Measurements from ENCODE around the gene DCTN3. TPM values are rescaled to one million over a fixed set of nuclear protein-coding genes. Genes with fewer than 3 reads are reported as not detected.
A peak's percentile ranks its signal among the peaks of the same experiment; 100 is the strongest.
"Not testable (repeated sequence)": the region's sequence is repeated elsewhere in the genome, so short reads cannot be mapped to it uniquely, and the experiment has no call there.

The DCTN3 gene
- total RNA-seq, 3 donors from 2014 or later: 84.0 to 114 (median 113) TPM

DNA sequence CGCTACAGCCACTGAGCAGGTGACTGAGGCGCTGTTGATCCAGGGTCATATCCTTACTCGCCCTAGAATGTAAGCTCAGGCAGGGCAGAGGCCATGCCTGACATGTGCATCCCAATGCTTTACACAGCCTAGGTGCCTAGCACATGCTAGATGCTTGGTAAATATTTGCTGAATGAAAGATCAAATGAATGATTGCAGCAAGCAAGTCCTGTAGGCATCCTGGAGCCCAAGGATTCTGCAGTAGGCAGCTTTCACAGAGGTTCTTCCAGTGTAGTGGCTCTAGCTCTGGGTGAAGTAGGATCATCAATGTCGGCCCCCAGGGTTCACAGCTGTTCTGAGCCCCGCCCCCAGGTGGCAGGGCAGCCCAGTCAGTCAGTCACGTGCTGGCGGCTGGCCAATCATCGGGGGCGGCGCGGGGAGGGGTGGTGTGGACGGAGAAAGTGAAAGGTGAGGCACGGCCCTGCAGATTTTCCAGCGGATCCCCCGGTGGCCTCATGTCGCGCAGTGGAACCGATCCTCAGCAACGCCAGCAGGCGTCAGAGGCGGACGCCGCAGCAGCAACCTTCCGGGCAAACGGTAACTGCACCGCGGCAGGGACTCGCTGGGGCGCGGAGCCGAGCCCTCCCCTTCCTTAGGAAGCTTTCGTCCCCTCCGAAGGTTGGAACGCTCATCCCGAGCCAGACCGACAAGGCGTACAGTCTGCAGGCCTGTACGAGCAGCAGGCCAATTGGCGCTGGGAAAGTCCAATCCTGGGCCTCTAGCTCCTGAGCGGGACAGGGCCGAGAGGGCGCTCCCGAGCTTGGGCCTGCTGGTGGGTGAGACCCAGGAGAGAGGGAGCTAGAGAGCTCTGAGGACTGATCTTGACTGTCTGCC, 26.2 kb upstream of the DCTN3 start, which contains the start of gene GALT:
Gene GALT, plus strand, starts transcription at position 465 of the 873 bp plus-strand sequence. Its CDS starts 30 bp downstream, at position 495.
- intact Hi-C loops (cut with DNase I; ENCODE audit: low total_unique reads): no loop called here
- H3K36me3 ChIP-seq: no peaks in the 10 kb centered on the region
- TF ChIP-seq POLR2A (IDR thresholded peaks at IDR 0.05) (no peak), POLR2AphosphoS5 (IDR thresholded peaks at IDR 0.05) (peak; percentile 45 to 50 (median 47))
- TF ChIP-seq, protein P1, sequence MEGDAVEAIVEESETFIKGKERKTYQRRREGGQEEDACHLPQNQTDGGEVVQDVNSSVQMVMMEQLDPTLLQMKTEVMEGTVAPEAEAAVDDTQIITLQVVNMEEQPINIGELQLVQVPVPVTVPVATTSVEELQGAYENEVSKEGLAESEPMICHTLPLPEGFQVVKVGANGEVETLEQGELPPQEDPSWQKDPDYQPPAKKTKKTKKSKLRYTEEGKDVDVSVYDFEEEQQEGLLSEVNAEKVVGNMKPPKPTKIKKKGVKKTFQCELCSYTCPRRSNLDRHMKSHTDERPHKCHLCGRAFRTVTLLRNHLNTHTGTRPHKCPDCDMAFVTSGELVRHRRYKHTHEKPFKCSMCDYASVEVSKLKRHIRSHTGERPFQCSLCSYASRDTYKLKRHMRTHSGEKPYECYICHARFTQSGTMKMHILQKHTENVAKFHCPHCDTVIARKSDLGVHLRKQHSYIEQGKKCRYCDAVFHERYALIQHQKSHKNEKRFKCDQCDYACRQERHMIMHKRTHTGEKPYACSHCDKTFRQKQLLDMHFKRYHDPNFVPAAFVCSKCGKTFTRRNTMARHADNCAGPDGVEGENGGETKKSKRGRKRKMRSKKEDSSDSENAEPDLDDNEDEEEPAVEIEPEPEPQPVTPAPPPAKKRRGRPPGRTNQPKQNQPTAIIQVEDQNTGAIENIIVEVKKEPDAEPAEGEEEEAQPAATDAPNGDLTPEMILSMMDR (IDR thresholded peaks at IDR 0.05): peak; percentile 10 to 51 (median 28)
- H3K27me3 ChIP-seq: no peaks in the 10 kb centered on the region
- no peaks in the 10 kb centered on the region for H3K9me3 ChIP-seq
- peak; percentile 91 to 92 for DNase-seq (ENCODE audit: low spot score in 2 of 2)
- H3K4me1 ChIP-seq: peaks cover 4 to 10% of the 10 kb centered on the region in 2 donors
- H3K27ac ChIP-seq: peak within 1 kb of the TSS; percentile 84 to 89
- peak within 1 kb of the TSS; percentile 71 to 78 (median 78) for H3K4me3 ChIP-seq

DNA sequence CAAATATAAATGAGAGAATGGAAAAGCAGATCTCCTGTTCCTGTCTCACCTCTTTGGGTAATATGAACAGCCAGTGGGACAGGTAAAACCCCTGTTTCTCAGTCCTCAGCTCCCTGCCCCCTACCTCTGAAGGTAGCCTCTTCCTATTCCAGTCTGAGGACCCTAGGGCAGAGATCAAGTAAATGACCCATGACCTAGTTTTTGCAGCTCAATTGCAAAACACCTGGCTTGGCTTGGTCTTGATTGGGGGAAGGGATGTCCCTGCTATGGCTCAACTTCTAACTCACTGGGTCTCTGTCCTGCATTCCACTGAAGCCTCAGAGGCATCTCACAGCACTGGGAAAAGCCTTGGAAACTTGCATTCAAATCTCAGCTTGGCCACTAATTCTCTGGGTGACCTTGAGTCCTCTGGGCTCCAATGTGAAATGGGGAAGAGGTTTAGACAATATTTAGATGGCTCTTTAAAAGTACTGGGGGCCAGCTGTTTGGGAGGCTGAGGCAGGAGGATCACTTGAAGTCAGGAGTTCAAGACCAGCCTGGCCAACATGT, 24.5 kb upstream of the DCTN3 start:
- Histone ChIP-seq H3K9me3 (no peaks in the 10 kb centered on the region), H3K27ac (no peak overlapping the region), H3K27me3 (no peaks in the 10 kb centered on the region), H3K4me3 (no peak overlapping the region), H3K36me3 (no peaks in the 10 kb centered on the region), H3K4me1 (peaks cover 4 to 10% of the 10 kb centered on the region in 2 donors)
- TF ChIP-seq POLR2AphosphoS5 (IDR thresholded peaks at IDR 0.05) (no peak), POLR2A (IDR thresholded peaks at IDR 0.05) (no peak)
- TF ChIP-seq, protein P1 (IDR thresholded peaks at IDR 0.05): no peak
- no peak for DNase-seq (ENCODE audit: low spot score in 2 of 2)
- intact Hi-C loops (cut with DNase I; ENCODE audit: low total_unique reads): no loop called here

DNA sequence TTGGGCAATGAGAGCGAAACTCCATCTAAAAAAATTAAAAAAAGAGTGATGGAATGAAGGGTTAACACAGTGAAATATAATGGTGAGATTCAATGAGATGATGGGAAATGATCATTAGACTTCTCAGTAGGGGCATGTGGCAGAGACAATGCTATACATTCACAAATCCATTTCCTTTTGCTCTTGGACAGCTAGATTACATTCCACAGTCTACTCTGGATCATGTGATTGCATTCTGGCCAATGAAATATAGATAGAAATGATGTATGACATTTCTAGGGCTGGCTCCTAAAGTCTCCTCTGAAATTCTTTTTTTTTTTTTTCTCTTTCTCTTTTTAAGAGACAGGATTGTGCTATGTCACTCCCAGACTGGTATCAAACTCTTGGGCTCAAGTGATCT, 22.4 kb upstream of the DCTN3 start:
- Histone ChIP-seq H3K27me3 (no peaks in the 10 kb centered on the region), H3K4me3 (no peak overlapping the region), H3K27ac (no peak overlapping the region), H3K36me3 (no peaks in the 10 kb centered on the region), H3K4me1 (peaks cover 2 to 4% of the 10 kb centered on the region in 2 donors), H3K9me3 (no peaks in the 10 kb centered on the region)
- DNase-seq (ENCODE audit: low spot score in 2 of 2): no peak
- TF ChIP-seq POLR2A (IDR thresholded peaks at IDR 0.05) (no peak), POLR2AphosphoS5 (IDR thresholded peaks at IDR 0.05) (no peak)
- TF ChIP-seq, protein P1 (IDR thresholded peaks at IDR 0.05): no peak
- intact Hi-C loops (cut with DNase I; ENCODE audit: low total_unique reads): no loop called here

DNA sequence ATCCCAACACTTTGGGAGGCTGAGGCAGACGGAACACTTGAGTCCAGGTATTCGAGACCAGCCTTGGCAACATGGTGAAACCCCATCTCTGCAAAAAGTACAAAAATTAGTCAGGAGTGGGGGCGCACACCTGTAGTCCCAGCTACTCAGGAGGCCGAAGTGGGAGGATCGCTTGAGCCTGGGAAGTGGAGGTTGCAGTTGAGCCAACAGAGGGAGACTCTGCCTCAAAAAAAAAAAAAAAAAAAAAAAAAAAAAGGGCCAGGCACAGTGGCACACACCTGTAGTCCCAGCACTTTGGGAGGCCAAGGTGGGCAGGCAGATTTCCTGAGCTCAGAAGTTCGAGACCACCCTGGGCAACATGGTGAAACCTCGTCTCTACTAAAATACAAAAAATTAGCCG, 19.0 kb upstream of the DCTN3 start:
- H3K4me3 ChIP-seq; intact Hi-C loops (cut with DNase I; ENCODE audit: low total_unique reads); H3K9me3 ChIP-seq; DNase-seq (ENCODE audit: low spot score in 2 of 2); H3K36me3 ChIP-seq; H3K27me3 ChIP-seq; H3K27ac ChIP-seq; H3K4me1 ChIP-seq: not testable (repeated sequence)

DNA sequence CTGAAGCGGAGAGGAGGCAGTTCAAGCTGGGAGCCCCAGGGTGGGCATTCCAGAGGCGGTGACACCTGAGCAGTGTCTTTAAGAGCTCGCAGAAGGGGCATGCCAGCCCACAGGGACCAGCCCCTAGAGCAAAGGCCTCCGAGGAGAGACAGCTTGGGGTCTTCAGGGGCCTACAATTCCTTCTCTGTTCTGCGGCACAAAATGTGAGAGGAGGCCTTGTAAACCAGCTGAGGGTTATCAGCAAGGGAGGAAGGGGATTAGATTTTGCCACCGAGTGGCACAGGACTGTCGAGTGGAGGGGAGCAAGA, 17.8 kb upstream of the DCTN3 start:
- Histone ChIP-seq H3K9me3 (no peaks in the 10 kb centered on the region), H3K27ac (peak overlapping the region; percentile 90 to 91), H3K4me3 (peak overlapping the region; percentile 66 to 97 (median 82)), H3K27me3 (no peaks in the 10 kb centered on the region), H3K36me3 (no peaks in the 10 kb centered on the region), H3K4me1 (peaks cover 0 to 4% of the 10 kb centered on the region in 2 donors)
- no peak for TF ChIP-seq POLR2AphosphoS5 (IDR thresholded peaks at IDR 0.05)
- TF ChIP-seq, protein P1 (IDR thresholded peaks at IDR 0.05): no peak
- no peak for TF ChIP-seq POLR2A (IDR thresholded peaks at IDR 0.05)
- intact Hi-C loops (cut with DNase I; ENCODE audit: low total_unique reads): no loop called here
- DNase-seq (ENCODE audit: low spot score in 2 of 2): no peak
